ENCODE data around the gene KCNAB3.

KCNAB3 gene

GRCh38 chr17:7961421-7961820 is 31.8 kb upstream of the KCNAB3 start:
- no peaks in the 10 kb centered on the region for H3K79me1 ChIP-seq (replicated peaks; ENCODE audit: low read length, poor library complexity, severe bottlenecking)
- no peak overlapping the region for H2BK12ac ChIP-seq (ENCODE audit: low read length in 2 of 2)
- 77% methylated on average over 2 of the region's 2 CpGs for WGBS
- no peak for DNase-seq
- H3K4me3 ChIP-seq (ENCODE audit: insufficient read depth in 1 of 2, low read depth in 1 of 2, low read length in 2 of 2) = no peak overlapping the region
- H3K4me1 ChIP-seq (ENCODE audit: control insufficient read depth, insufficient read depth, low read depth, low read length) = no peaks in the 10 kb centered on the region
- H2BK5ac ChIP-seq (ENCODE audit: low read depth, low read length, poor library complexity, severe bottlenecking) = no peak overlapping the region
- H2BK15ac ChIP-seq (ENCODE audit: low read depth, poor library complexity, severe bottlenecking) = no peak overlapping the region
- H3K27ac ChIP-seq (ENCODE audit: low read length, poor library complexity, severe bottlenecking) = no peak overlapping the region
- no peak overlapping the region for H3K9ac ChIP-seq (ENCODE audit: low read length)
- no peaks in the 10 kb centered on the region for H3K9me3 ChIP-seq (ENCODE audit: control insufficient read depth, low read length)
- H3K18ac ChIP-seq (ENCODE audit: low read depth in 1 of 2, low read length in 2 of 2) = no peak overlapping the region
- no peak overlapping the region for H4K8ac ChIP-seq (ENCODE audit: low read length)
- no peak overlapping the region for H3K14ac ChIP-seq (ENCODE audit: low read length in 2 of 2)
- H2AK5ac ChIP-seq (ENCODE audit: low read length, severe bottlenecking) = no peak overlapping the region
- no peak overlapping the region for H4K91ac ChIP-seq (ENCODE audit: low read length)
- no peak overlapping the region for H3K4me2 ChIP-seq (ENCODE audit: low read length, poor library complexity, severe bottlenecking)
- H3K36me3 ChIP-seq (ENCODE audit: control insufficient read depth in 1 of 2, insufficient read depth in 2 of 2, low read depth in 1 of 2, low read length in 2 of 2) = no peaks in the 10 kb centered on the region
- H2BK120ac ChIP-seq (ENCODE audit: low read depth, low read length) = no peak overlapping the region
- H3K23ac ChIP-seq (ENCODE audit: low read length in 2 of 2) = no peak overlapping the region
- H3K4ac ChIP-seq (ENCODE audit: low read depth in 1 of 2, low read length in 2 of 2) = no peak overlapping the region
- H2AFZ ChIP-seq (ENCODE audit: low read depth, low read length) = no peak overlapping the region
- H3K27me3 ChIP-seq (ENCODE audit: control insufficient read depth in 1 of 2, insufficient read depth in 1 of 2, low read length in 2 of 2) = peaks cover 8 to 13% of the 10 kb centered on the region in 2 experiments

- Histone ChIP-seq H2BK5ac (ENCODE audit: low read depth, low read length, poor library complexity, severe bottlenecking) (no peak overlapping the region), H3K4me1 (ENCODE audit: control insufficient read depth, insufficient read depth, low read depth, low read length) (no peaks in the 10 kb centered on the region), H3K79me1 (replicated peaks; ENCODE audit: low read length, poor library complexity, severe bottlenecking) (no peaks in the 10 kb centered on the region), H2AK5ac (ENCODE audit: low read length, severe bottlenecking) (no peak overlapping the region), H3K4me2 (ENCODE audit: low read length, poor library complexity, severe bottlenecking) (no peak overlapping the region), H2AFZ (ENCODE audit: low read depth, low read length) (no peak overlapping the region), H2BK120ac (ENCODE audit: low read depth, low read length) (no peak overlapping the region), H4K91ac (ENCODE audit: low read length) (no peak overlapping the region), H2BK12ac (ENCODE audit: low read length in 2 of 2) (no peak overlapping the region), H3K14ac (ENCODE audit: low read length in 2 of 2) (no peak overlapping the region), H3K4ac (ENCODE audit: low read depth in 1 of 2, low read length in 2 of 2) (no peak overlapping the region), H3K23ac (ENCODE audit: low read length in 2 of 2) (no peak overlapping the region), H3K27ac (ENCODE audit: low read length, poor library complexity, severe bottlenecking) (no peak overlapping the region), H3K27me3 (ENCODE audit: control insufficient read depth in 1 of 2, insufficient read depth in 1 of 2, low read length in 2 of 2) (peaks cover 8 to 13% of the 10 kb centered on the region in 2 experiments), H3K18ac (ENCODE audit: low read depth in 1 of 2, low read length in 2 of 2) (no peak overlapping the region), H2BK15ac (ENCODE audit: low read depth, poor library complexity, severe bottlenecking) (no peak overlapping the region), H4K8ac (ENCODE audit: low read length) (no peak overlapping the region), H3K9me3 (ENCODE audit: control insufficient read depth, low read length) (no peaks in the 10 kb centered on the region), H3K36me3 (ENCODE audit: control insufficient read depth in 1 of 2, insufficient read depth in 2 of 2, low read depth in 1 of 2, low read length in 2 of 2) (no peaks in the 10 kb centered on the region), H3K9ac (ENCODE audit: low read length) (no peak overlapping the region), H3K4me3 (ENCODE audit: insufficient read depth in 1 of 2, low read depth in 1 of 2, low read length in 2 of 2) (no peak overlapping the region)
- DNase-seq = peak; percentile 32
- WGBS = 84% methylated on average over 6 of the region's 9 CpGs
Measured at GRCh38 chr17:7959503-7960253, 30.0 kb upstream of the KCNAB3 start.

GRCh38 chr17:7956228-7956965 is 26.7 kb upstream of the KCNAB3 start:
- Histone ChIP-seq H3K4ac (ENCODE audit: low read depth in 1 of 2, low read length in 2 of 2) (no peak overlapping the region), H3K79me1 (replicated peaks; ENCODE audit: low read length, poor library complexity, severe bottlenecking) (no peaks in the 10 kb centered on the region), H2BK15ac (ENCODE audit: low read depth, poor library complexity, severe bottlenecking) (no peak overlapping the region), H3K23ac (ENCODE audit: low read length in 2 of 2) (no peak overlapping the region), H4K8ac (ENCODE audit: low read length) (no peak overlapping the region), H3K4me3 (ENCODE audit: insufficient read depth in 1 of 2, low read depth in 1 of 2, low read length in 2 of 2) (no peak overlapping the region), H4K91ac (ENCODE audit: low read length) (no peak overlapping the region), H3K27me3 (ENCODE audit: control insufficient read depth in 1 of 2, insufficient read depth in 1 of 2, low read length in 2 of 2) (peaks cover 5 to 6% of the 10 kb centered on the region in 2 experiments), H2BK5ac (ENCODE audit: low read depth, low read length, poor library complexity, severe bottlenecking) (no peak overlapping the region), H2AK5ac (ENCODE audit: low read length, severe bottlenecking) (no peak overlapping the region), H3K18ac (ENCODE audit: low read depth in 1 of 2, low read length in 2 of 2) (no peak overlapping the region), H3K4me2 (ENCODE audit: low read length, poor library complexity, severe bottlenecking) (no peak overlapping the region), H3K14ac (ENCODE audit: low read length in 2 of 2) (no peak overlapping the region), H2BK12ac (ENCODE audit: low read length in 2 of 2) (no peak overlapping the region), H3K27ac (ENCODE audit: low read length, poor library complexity, severe bottlenecking) (no peak overlapping the region), H3K36me3 (ENCODE audit: control insufficient read depth in 1 of 2, insufficient read depth in 2 of 2, low read depth in 1 of 2, low read length in 2 of 2) (peaks cover 0 to 5% of the 10 kb centered on the region in 2 experiments), H3K4me1 (ENCODE audit: control insufficient read depth, insufficient read depth, low read depth, low read length) (no peaks in the 10 kb centered on the region), H3K9ac (ENCODE audit: low read length) (peak overlapping the region; percentile 26), H2BK120ac (ENCODE audit: low read depth, low read length) (no peak overlapping the region), H3K9me3 (ENCODE audit: control insufficient read depth, low read length) (no peaks in the 10 kb centered on the region), H2AFZ (ENCODE audit: low read depth, low read length) (no peak overlapping the region)
- WGBS = 86% methylated on average over 7 of the region's 11 CpGs
- DNase-seq = peak; percentile 28

- Histone ChIP-seq H3K27ac (ENCODE audit: low read length, poor library complexity, severe bottlenecking) (no peak overlapping the region), H2BK12ac (ENCODE audit: low read length in 2 of 2) (no peak overlapping the region), H3K4me3 (ENCODE audit: insufficient read depth in 1 of 2, low read depth in 1 of 2, low read length in 2 of 2) (peak overlapping the region in 1 of 2 experiments; percentile 5), H3K4me2 (ENCODE audit: low read length, poor library complexity, severe bottlenecking) (no peak overlapping the region), H2BK15ac (ENCODE audit: low read depth, poor library complexity, severe bottlenecking) (no peak overlapping the region), H3K9me3 (ENCODE audit: control insufficient read depth, low read length) (no peaks in the 10 kb centered on the region), H3K14ac (ENCODE audit: low read length in 2 of 2) (no peak overlapping the region), H3K4ac (ENCODE audit: low read depth in 1 of 2, low read length in 2 of 2) (no peak overlapping the region), H4K8ac (ENCODE audit: low read length) (no peak overlapping the region), H2BK120ac (ENCODE audit: low read depth, low read length) (no peak overlapping the region), H3K79me1 (replicated peaks; ENCODE audit: low read length, poor library complexity, severe bottlenecking) (no peaks in the 10 kb centered on the region), H3K4me1 (ENCODE audit: control insufficient read depth, insufficient read depth, low read depth, low read length) (no peaks in the 10 kb centered on the region), H3K9ac (ENCODE audit: low read length) (peak overlapping the region; percentile 26), H3K18ac (ENCODE audit: low read depth in 1 of 2, low read length in 2 of 2) (no peak overlapping the region), H2AFZ (ENCODE audit: low read depth, low read length) (no peak overlapping the region), H4K91ac (ENCODE audit: low read length) (no peak overlapping the region), H2BK5ac (ENCODE audit: low read depth, low read length, poor library complexity, severe bottlenecking) (no peak overlapping the region), H3K23ac (ENCODE audit: low read length in 2 of 2) (no peak overlapping the region), H3K36me3 (ENCODE audit: control insufficient read depth in 1 of 2, insufficient read depth in 2 of 2, low read depth in 1 of 2, low read length in 2 of 2) (peaks cover 0 to 6% of the 10 kb centered on the region in 2 experiments), H2AK5ac (ENCODE audit: low read length, severe bottlenecking) (no peak overlapping the region), H3K27me3 (ENCODE audit: control insufficient read depth in 1 of 2, insufficient read depth in 1 of 2, low read length in 2 of 2) (peaks cover under 1 to 3% of the 10 kb centered on the region in 2 experiments)
- WGBS = 91% methylated on average over 13 of the region's 13 CpGs
- DNase-seq = no peak
Measured at GRCh38 chr17:7955414-7956227, 26.0 kb upstream of the KCNAB3 start.
